ENCODE data around the gene EPS8L3. TPM values are rescaled to one million over a fixed set of nuclear protein-coding genes. Genes with fewer than 3 reads are reported as not detected.

The EPS8L3 gene
- total and polyA plus RNA-seq, 11 donors: 0.25 to 0.75 (median 0.30) TPM; not detected in 5

- ATAC-seq: no peak
- H3K36me3 ChIP-seq: no peaks in the 10 kb centered on the region
- peak overlapping the region in 10 of 12 donors; percentile 5 to 70 (median 52) for H3K27ac ChIP-seq
- H3K4me3 ChIP-seq: no peak overlapping the region
- H3K4me1 ChIP-seq: peaks cover 6 to 83% (median 46%) of the 10 kb centered on the region in 12 donors
- TF ChIP-seq, protein P1, sequence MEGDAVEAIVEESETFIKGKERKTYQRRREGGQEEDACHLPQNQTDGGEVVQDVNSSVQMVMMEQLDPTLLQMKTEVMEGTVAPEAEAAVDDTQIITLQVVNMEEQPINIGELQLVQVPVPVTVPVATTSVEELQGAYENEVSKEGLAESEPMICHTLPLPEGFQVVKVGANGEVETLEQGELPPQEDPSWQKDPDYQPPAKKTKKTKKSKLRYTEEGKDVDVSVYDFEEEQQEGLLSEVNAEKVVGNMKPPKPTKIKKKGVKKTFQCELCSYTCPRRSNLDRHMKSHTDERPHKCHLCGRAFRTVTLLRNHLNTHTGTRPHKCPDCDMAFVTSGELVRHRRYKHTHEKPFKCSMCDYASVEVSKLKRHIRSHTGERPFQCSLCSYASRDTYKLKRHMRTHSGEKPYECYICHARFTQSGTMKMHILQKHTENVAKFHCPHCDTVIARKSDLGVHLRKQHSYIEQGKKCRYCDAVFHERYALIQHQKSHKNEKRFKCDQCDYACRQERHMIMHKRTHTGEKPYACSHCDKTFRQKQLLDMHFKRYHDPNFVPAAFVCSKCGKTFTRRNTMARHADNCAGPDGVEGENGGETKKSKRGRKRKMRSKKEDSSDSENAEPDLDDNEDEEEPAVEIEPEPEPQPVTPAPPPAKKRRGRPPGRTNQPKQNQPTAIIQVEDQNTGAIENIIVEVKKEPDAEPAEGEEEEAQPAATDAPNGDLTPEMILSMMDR (IDR thresholded peaks at IDR 0.05): no peak
- no peak for TF ChIP-seq POLR2A (IDR thresholded peaks at IDR 0.05)
- peak in 2 of 5 donors; percentile 6 to 15 for DNase-seq
- intact Hi-C loops (cut with DNase I): loop anchor here in 8 of 10 donors (2.0 to 10.0 kb wide), 7 partner anchors 52 to 189 kb away; partner anchors contain the start of genes CSF1 (in 6 of the 8) and AHCYL1 (in 4 of the 8)
- 43 to 71% (median 61%) methylated on average over 5 of the region's 5 CpGs for WGBS, 4 donors
- no peaks in the 10 kb centered on the region for H3K27me3 ChIP-seq
- H3K9me3 ChIP-seq: no peaks in the 10 kb centered on the region
Observed at GRCh38 chr1:109793089-109793485, 29.4 kb upstream of the EPS8L3 start.

DNA sequence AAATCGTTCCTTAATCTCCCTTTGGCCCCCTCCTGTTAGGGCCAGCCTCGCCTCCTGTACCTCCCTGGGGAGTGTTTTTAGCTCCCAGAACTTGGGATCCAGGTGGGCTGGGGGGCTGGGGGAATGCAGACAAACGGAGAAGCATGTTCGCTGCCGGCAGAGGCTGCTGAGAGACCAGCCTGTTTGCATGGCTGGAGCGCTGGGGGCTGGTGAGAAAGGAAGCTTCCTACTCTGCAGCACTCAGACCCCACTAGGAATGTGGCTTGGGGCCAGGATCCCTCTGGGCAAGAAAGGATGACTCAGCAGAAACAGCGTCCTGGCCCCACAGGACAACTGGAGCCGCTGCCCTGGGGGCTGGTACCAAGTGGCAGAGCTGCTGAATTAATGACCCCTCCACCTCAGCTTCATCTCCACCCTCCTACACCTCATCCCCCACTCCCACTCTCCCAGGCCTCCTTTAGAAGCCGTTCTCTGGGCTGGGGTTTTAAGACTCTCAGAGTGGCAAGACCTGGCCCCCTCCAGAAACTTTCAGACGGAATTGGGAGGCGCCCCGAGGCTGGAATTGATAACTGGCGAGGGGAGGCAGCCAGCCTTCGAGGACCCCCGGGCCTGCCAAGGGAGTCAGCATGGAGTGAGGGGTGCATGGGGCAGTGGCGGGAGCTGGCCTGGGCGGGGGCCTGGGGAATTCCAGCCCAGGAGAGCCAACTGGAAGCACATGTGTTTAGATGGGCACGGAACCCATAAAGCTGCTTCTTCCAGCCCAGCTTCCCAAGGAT is 28.5 kb upstream of the EPS8L3 start:
- H3K4me3 ChIP-seq: no peak overlapping the region
- H3K4me1 ChIP-seq: peaks cover 6 to 75% (median 46%) of the 10 kb centered on the region in 12 donors
- no peak for TF ChIP-seq POLR2A (IDR thresholded peaks at IDR 0.05)
- TF ChIP-seq, protein P1 (IDR thresholded peaks at IDR 0.05): peak in 11 of 12 donors; percentile 16 to 64 (median 37)
- ATAC-seq (peak; percentile 30 to 68 (median 56)), DNase-seq (peak; percentile 76 to 87 (median 82))
- H3K36me3 ChIP-seq: no peaks in the 10 kb centered on the region
- no peaks in the 10 kb centered on the region for H3K27me3 ChIP-seq
- peak overlapping the region in 8 of 12 donors; percentile 3 to 70 (median 48) for H3K27ac ChIP-seq
- intact Hi-C loops (cut with DNase I): loop anchor here in 8 of 10 donors (2.0 to 10.0 kb wide), 7 partner anchors 53 to 190 kb away; partner anchors contain the start of genes CSF1 (in 6 of the 8) and AHCYL1 (in 4 of the 8)
- WGBS, 4 donors: 31 to 43% (median 35%) methylated on average over 16 to 18 of the region's 18 CpGs
- no peaks in the 10 kb centered on the region for H3K9me3 ChIP-seq

- WGBS, 4 donors: 78 to 86% (median 83%) methylated on average over 7 to 9 of the region's 9 CpGs
Observed at GRCh38 chr1:109791495-109792043, 27.8 kb upstream of the EPS8L3 start.

More at GRCh38 chr1:109791495-109792043, 27.8 kb upstream of the EPS8L3 start:
- Histone ChIP-seq H3K36me3 (no peaks in the 10 kb centered on the region), H3K27me3 (no peaks in the 10 kb centered on the region), H3K9me3 (no peaks in the 10 kb centered on the region), H3K27ac (peak overlapping the region in 7 of 12 donors; percentile 30 to 83 (median 48)), H3K4me3 (no peak overlapping the region), H3K4me1 (peaks cover 6 to 68% (median 43%) of the 10 kb centered on the region in 12 donors)
- intact Hi-C loops (cut with DNase I): loop anchor here in 8 of 10 donors (1.0 to 10.0 kb wide), 8 partner anchors 53 to 191 kb away; partner anchors contain the start of genes CSF1 (in 6 of the 8) and AHCYL1 (in 4 of the 8)
- ATAC-seq: no peak
- TF ChIP-seq POLR2A (IDR thresholded peaks at IDR 0.05): no peak
- TF ChIP-seq, protein P1 (IDR thresholded peaks at IDR 0.05): no peak
- peak in 3 of 5 donors; percentile 3 to 21 (median 15) for DNase-seq

Measured in heart left ventricle (tissue), 16 donors.